Upper lobe of left lung (tissue), 4 donors: Measurements from ENCODE around the gene KCNA1.
"Not testable (repeated sequence)": the region's sequence is repeated elsewhere in the genome, so short reads cannot be mapped to it uniquely, and the experiment has no call there.

Experiments used
- EP300 ChIP-seq, 4 donors: sonication (generic); formaldehyde crosslinking; IDR thresholded peaks; one replicate each; pipeline ENCODE4 v1.5.1; 2017; ENCODE audit warnings: antibody characterized with exemption in 4 of 4, control low read depth in 2 of 4
- POLR2A ChIP-seq, 4 donors: fragments of 450-650 bp; IDR thresholded peaks; one replicate each; pipeline ENCODE4 v1.5.1; 2016 to 2017; ENCODE audit warnings: antibody characterized with exemption in 4 of 4, mild to moderate bottlenecking in 2 of 4
- TF ChIP-seq, protein P1 (sequence below), 6 experiments: fragments of 450-650 bp in 4 of 6; fragments of 200-600 bp in 2 of 6; sonication (generic) in 2 of 6; IDR thresholded peaks; one replicate each; pipeline ENCODE4 v1.5.1; 2016 to 2019; ENCODE audit warnings: antibody characterized with exemption in 6 of 6

DNA sequence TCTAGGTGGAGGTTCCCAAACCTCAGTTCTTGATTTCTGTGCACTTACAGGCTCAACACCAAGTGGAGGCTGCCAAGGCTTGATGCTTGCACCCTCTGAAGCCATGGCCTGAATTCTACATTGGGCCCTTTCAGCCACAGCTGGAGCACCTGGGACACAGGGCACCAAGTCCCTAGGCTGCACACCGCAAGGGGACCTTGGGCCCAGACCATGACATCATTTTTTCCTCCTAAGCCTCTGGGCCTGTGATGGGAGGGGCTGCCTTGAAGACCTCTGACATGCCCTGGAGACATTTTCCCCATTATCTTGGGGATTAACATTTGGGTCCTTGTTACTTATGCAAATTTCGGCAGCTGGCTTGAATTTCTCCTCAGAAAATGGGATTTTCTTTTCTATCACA lies 30.2 kb upstream of the KCNA1 start:
- TF ChIP-seq, protein P1, sequence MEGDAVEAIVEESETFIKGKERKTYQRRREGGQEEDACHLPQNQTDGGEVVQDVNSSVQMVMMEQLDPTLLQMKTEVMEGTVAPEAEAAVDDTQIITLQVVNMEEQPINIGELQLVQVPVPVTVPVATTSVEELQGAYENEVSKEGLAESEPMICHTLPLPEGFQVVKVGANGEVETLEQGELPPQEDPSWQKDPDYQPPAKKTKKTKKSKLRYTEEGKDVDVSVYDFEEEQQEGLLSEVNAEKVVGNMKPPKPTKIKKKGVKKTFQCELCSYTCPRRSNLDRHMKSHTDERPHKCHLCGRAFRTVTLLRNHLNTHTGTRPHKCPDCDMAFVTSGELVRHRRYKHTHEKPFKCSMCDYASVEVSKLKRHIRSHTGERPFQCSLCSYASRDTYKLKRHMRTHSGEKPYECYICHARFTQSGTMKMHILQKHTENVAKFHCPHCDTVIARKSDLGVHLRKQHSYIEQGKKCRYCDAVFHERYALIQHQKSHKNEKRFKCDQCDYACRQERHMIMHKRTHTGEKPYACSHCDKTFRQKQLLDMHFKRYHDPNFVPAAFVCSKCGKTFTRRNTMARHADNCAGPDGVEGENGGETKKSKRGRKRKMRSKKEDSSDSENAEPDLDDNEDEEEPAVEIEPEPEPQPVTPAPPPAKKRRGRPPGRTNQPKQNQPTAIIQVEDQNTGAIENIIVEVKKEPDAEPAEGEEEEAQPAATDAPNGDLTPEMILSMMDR (IDR thresholded peaks at IDR 0.05), result not testable (repeated sequence)
- TF ChIP-seq POLR2A, EP300 (IDR thresholded peaks at IDR 0.05): not testable (repeated sequence)
